SK-N-SH treated with all-trans-retinoic acid at 6 μM for 48 hours (cell line): ENCODE data around the gene CASP4.
A peak's percentile ranks its signal among the peaks of the same experiment; 100 is the strongest.

Experiments used
- ATAC-seq: fragments of 200-7000 bp; cut with Tn5 transposase; 3 replicates; pipeline ENCODE4 v1.9.1; 2020; ENCODE audit warnings: mild to moderate bottlenecking, moderate library complexity
- BACH2 ChIP-seq: fragments of 250-450 bp; sonication (Bioruptor Pico); IDR thresholded peaks from 2 replicates; pipeline ENCODE4 v1.9.0; 2021; ENCODE audit warnings: mild to moderate bottlenecking, borderline replicate concordance
- CSDC2 ChIP-seq: fragments of 250-450 bp; sonication (Bioruptor Pico); IDR thresholded peaks from 2 replicates; pipeline ENCODE4 v1.5.0; 2020; ENCODE audit warnings: mild to moderate bottlenecking, moderate library complexity
- CSRNP3 ChIP-seq: fragments of 250-450 bp; sonication (Bioruptor Pico); IDR thresholded peaks from 2 replicates; pipeline ENCODE4 v1.5.1; 2021; ENCODE audit warnings: mild to moderate bottlenecking, moderate library complexity
- ESRRG ChIP-seq: fragments of 250-450 bp; sonication (Bioruptor Pico); IDR thresholded peaks from 2 replicates; pipeline ENCODE4 v1.6.1; 2021; ENCODE audit warnings: mild to moderate bottlenecking
- GLIS3 ChIP-seq: fragments of 250-450 bp; sonication (Bioruptor Pico); IDR thresholded peaks from 2 replicates; pipeline ENCODE4 v1.5.0; 2020; ENCODE audit warnings: mild to moderate bottlenecking, moderate library complexity
- ISL1 ChIP-seq: fragments of 250-450 bp; sonication (Bioruptor Pico); IDR thresholded peaks from 2 replicates; pipeline ENCODE4 v2.1.2; 2022; ENCODE audit warnings: mild to moderate bottlenecking, moderate library complexity
- OSR1 ChIP-seq: fragments of 250-450 bp; sonication (Bioruptor Pico); IDR thresholded peaks from 2 replicates; pipeline ENCODE4 v1.8.0; 2022; ENCODE audit warnings: moderate library complexity, mild to moderate bottlenecking, inconsistent platforms
- PATZ1 ChIP-seq: fragments of 250-450 bp; sonication (Bioruptor Pico); IDR thresholded peaks from 2 replicates; pipeline ENCODE4 v1.8.0; 2020; ENCODE audit warnings: mild to moderate bottlenecking, moderate library complexity, borderline replicate concordance
- POU6F1 ChIP-seq: fragments of 250-450 bp; sonication (Bioruptor Pico); IDR thresholded peaks from 2 replicates; pipeline ENCODE4 v1.8.0; 2021; ENCODE audit warnings: low read depth, mild to moderate bottlenecking, moderate library complexity, borderline replicate concordance
- PPARA ChIP-seq: fragments of 250-450 bp; sonication (Bioruptor Pico); IDR thresholded peaks from 2 replicates; pipeline ENCODE4 v1.5.0; 2020; ENCODE audit warnings: mild to moderate bottlenecking, borderline replicate concordance
- RARB ChIP-seq: fragments of 250-450 bp; sonication (Bioruptor Pico); IDR thresholded peaks from 2 replicates; pipeline ENCODE4 v1.8.0; 2021; ENCODE audit warnings: mild to moderate bottlenecking, moderate library complexity
- SNAI2 ChIP-seq: fragments of 250-450 bp; sonication (Bioruptor Pico); IDR thresholded peaks from 2 replicates; pipeline ENCODE4 v1.5.0; 2020; ENCODE audit warnings: mild to moderate bottlenecking, moderate library complexity
- TCF4 ChIP-seq: fragments of 250-450 bp; sonication (Bioruptor Pico); IDR thresholded peaks from 2 replicates; pipeline ENCODE4 v1.8.0; 2021; ENCODE audit warnings: mild to moderate bottlenecking, moderate library complexity, borderline replicate concordance
- TOX ChIP-seq: fragments of 250-450 bp; sonication (Bioruptor Pico); IDR thresholded peaks from 2 replicates; pipeline ENCODE4 v1.8.0; 2021; ENCODE audit warnings: mild to moderate bottlenecking, moderate library complexity, borderline replicate concordance
- ZC3H10 ChIP-seq: fragments of 250-450 bp; sonication (Bioruptor Pico); IDR thresholded peaks from 2 replicates; pipeline ENCODE4 v1.5.1; 2021; ENCODE audit warnings: mild to moderate bottlenecking, moderate library complexity
- ZFP3 ChIP-seq: fragments of 250-450 bp; sonication (Bioruptor Pico); IDR thresholded peaks from 2 replicates; pipeline ENCODE4 v1.5.0; 2020; ENCODE audit warnings: mild to moderate bottlenecking, moderate library complexity
- ZFP30 ChIP-seq: fragments of 450-650 bp; formaldehyde crosslinking; IDR thresholded peaks from 2 replicates; pipeline ENCODE4 v1.5.0; 2022; ENCODE audit warnings: mild to moderate bottlenecking, moderate library complexity
- ZNF565 ChIP-seq: fragments of 450-650 bp; formaldehyde crosslinking; conservative IDR thresholded peaks from 2 replicates; pipeline ENCODE4 v1.5.0; 2020; ENCODE audit warnings: low read depth, mild to moderate bottlenecking, moderate library complexity
- ZNF70 ChIP-seq: fragments of 450-650 bp; formaldehyde crosslinking; IDR thresholded peaks from 2 replicates; pipeline ENCODE4 v1.5.0; 2020; ENCODE audit warnings: mild to moderate bottlenecking, moderate library complexity
- ZNF8 ChIP-seq: fragments of 450-650 bp; formaldehyde crosslinking; IDR thresholded peaks from 2 replicates; pipeline ENCODE4 v1.5.0; 2020; ENCODE audit warnings: mild to moderate bottlenecking, moderate library complexity
- TF ChIP-seq, protein P1 (sequence below): fragments of 250-450 bp; sonication (Bioruptor Pico); IDR thresholded peaks from 2 replicates; pipeline ENCODE4 v1.5.1; 2020; ENCODE audit warnings: low read depth, mild to moderate bottlenecking, moderate library complexity
- TF ChIP-seq, protein P2 (sequence below): fragments of 250-450 bp; sonication (Bioruptor Pico); IDR thresholded peaks from 2 replicates; pipeline ENCODE4 v1.5.0; 2020; ENCODE audit warnings: mild to moderate bottlenecking, moderate library complexity

CASP4 gene

GRCh38 chr11:104968355-104968855, at the start of gene CASP4:
Gene CASP4 (minus strand): TSS chr11:104968574. CDS start chr11:104968525, 49 bp downstream.
- peak; percentile 85 for ATAC-seq
- TF ChIP-seq CSRNP3 (CRISPR knock-in tag) = no peak
- TF ChIP-seq TOX (CRISPR knock-in tag) = no peak
- no peak for TF ChIP-seq ZNF8 (CRISPR knock-in tag)
- TF ChIP-seq RARB (CRISPR knock-in tag) = no peak
- TF ChIP-seq, protein P1, sequence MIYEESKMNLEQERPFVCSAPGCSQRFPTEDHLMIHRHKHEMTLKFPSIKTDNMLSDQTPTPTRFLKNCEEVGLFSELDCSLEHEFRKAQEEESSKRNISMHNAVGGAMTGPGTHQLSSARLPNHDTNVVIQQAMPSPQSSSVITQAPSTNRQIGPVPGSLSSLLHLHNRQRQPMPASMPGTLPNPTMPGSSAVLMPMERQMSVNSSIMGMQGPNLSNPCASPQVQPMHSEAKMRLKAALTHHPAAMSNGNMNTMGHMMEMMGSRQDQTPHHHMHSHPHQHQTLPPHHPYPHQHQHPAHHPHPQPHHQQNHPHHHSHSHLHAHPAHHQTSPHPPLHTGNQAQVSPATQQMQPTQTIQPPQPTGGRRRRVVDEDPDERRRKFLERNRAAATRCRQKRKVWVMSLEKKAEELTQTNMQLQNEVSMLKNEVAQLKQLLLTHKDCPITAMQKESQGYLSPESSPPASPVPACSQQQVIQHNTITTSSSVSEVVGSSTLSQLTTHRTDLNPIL (CRISPR knock-in tag) = no peak
- TF ChIP-seq TCF4 = no peak; the same call in 1 of the 2 replicates
- no peak for TF ChIP-seq ESRRG (CRISPR knock-in tag)
- TF ChIP-seq SNAI2 (CRISPR knock-in tag) = no peak
- TF ChIP-seq ZFP30 (CRISPR knock-in tag) = no peak
- TF ChIP-seq PPARA (CRISPR knock-in tag) = no peak
- TF ChIP-seq, protein P2, sequence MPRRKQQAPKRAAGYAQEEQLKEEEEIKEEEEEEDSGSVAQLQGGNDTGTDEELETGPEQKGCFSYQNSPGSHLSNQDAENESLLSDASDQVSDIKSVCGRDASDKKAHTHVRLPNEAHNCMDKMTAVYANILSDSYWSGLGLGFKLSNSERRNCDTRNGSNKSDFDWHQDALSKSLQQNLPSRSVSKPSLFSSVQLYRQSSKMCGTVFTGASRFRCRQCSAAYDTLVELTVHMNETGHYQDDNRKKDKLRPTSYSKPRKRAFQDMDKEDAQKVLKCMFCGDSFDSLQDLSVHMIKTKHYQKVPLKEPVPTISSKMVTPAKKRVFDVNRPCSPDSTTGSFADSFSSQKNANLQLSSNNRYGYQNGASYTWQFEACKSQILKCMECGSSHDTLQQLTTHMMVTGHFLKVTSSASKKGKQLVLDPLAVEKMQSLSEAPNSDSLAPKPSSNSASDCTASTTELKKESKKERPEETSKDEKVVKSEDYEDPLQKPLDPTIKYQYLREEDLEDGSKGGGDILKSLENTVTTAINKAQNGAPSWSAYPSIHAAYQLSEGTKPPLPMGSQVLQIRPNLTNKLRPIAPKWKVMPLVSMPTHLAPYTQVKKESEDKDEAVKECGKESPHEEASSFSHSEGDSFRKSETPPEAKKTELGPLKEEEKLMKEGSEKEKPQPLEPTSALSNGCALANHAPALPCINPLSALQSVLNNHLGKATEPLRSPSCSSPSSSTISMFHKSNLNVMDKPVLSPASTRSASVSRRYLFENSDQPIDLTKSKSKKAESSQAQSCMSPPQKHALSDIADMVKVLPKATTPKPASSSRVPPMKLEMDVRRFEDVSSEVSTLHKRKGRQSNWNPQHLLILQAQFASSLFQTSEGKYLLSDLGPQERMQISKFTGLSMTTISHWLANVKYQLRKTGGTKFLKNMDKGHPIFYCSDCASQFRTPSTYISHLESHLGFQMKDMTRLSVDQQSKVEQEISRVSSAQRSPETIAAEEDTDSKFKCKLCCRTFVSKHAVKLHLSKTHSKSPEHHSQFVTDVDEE (CRISPR knock-in tag) = no peak
- TF ChIP-seq ZNF565 (CRISPR knock-in tag) = no peak
- no peak for TF ChIP-seq ZNF70 (CRISPR knock-in tag)
- no peak for TF ChIP-seq ZC3H10
- no peak for TF ChIP-seq OSR1 (CRISPR knock-in tag)
- TF ChIP-seq ISL1 (CRISPR knock-in tag) = no peak
- no peak for TF ChIP-seq BACH2 (CRISPR knock-in tag)
- TF ChIP-seq ZFP3 = no peak
- no peak for TF ChIP-seq PATZ1 (CRISPR knock-in tag)
- TF ChIP-seq GLIS3 (CRISPR knock-in tag) = no peak

GRCh38 chr11:105007463-105007862, 39.1 kb upstream of the CASP4 start:
- no peak for ATAC-seq
- no peak for TF ChIP-seq RARB (CRISPR knock-in tag)
- TF ChIP-seq, protein P2 (CRISPR knock-in tag) = no peak
- no peak for TF ChIP-seq ZFP30 (CRISPR knock-in tag)
- TF ChIP-seq OSR1 (CRISPR knock-in tag) = no peak
- no peak for TF ChIP-seq ZNF70 (CRISPR knock-in tag)
- no peak for TF ChIP-seq CSDC2 (CRISPR knock-in tag)
- no peak for TF ChIP-seq ZFP3
- TF ChIP-seq SNAI2 (CRISPR knock-in tag) = no peak
- no peak for TF ChIP-seq TOX (CRISPR knock-in tag)
- no peak for TF ChIP-seq POU6F1 (CRISPR knock-in tag)
- TF ChIP-seq TCF4 = no peak
- TF ChIP-seq ZNF565 (CRISPR knock-in tag) = no peak
- TF ChIP-seq ZNF8 (CRISPR knock-in tag) = no peak
- TF ChIP-seq GLIS3 (CRISPR knock-in tag) = no peak
- TF ChIP-seq ESRRG (CRISPR knock-in tag) = no peak
- TF ChIP-seq BACH2 (CRISPR knock-in tag) = no peak
